ENCODE data around the gene CCHCR1. TPM values are rescaled to one million over a fixed set of nuclear protein-coding genes. Genes with fewer than 3 reads are reported as not detected.
A peak's percentile ranks its signal among the peaks of the same experiment; 100 is the strongest.
"Not testable (repeated sequence)": the region's sequence is repeated elsewhere in the genome, so short reads cannot be mapped to it uniquely, and the experiment has no call there.

Gene CCHCR1
- total RNA-seq, 1 donor from 2014 or later: 36.8 TPM

DNA sequence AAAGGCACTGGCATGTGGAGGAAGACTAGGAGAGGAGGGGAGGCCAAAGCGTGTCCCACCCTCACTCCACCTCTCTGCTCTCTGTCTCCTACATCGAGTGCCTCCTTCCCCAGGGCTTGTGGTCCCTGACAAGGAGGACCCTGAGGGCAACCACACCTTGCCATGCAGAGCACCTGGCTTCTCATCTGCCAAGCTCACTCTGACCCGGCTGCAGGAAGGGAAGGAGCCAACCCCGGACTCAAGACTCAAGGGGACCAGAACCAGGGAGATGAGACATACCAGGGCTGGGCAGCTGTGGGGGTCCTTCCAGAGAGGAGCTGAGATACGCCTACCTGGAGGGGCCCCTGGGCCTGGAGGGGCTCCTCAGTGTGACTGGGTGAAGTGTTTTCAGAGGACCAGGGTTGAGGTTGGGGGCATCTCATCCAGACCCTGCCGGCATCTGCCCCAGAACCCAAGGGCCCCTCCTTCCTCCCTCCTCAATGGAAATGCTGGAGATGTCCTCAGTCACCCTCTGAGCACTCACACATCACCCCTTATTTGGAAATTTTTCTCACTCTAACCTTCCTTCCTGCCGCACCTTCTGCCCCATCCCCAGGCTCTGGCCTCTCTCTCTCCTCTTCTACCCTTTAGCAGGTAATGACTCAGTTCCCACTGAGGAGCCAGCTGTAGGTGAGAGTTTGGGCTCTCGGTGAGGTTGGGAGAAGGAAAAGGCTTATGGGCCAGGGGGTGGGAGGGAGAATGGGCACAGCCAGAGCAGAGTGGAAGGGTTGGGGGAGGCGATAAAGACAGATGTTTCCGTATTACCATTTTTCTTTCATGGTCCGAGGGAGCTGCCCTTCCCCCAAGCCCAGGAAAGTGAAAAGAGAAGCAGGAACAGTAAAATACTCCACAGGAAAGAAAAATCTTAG is 44.9 kb upstream of the CCHCR1 start:
- no peak for TF ChIP-seq CTCF (conservative IDR thresholded peaks at IDR 0.05)
- H3K9me3 Mint-ChIP-seq: no peaks in the 10 kb centered on the region
- peak overlapping the region; percentile 85 for H3K27ac Mint-ChIP-seq
- H3K4me1 Mint-ChIP-seq (ENCODE audit: unreplicated experiment): peaks cover 12% of the 10 kb centered on the region
- peaks cover 15% of the 10 kb centered on the region for H3K27me3 Mint-ChIP-seq
- H3K36me3 Mint-ChIP-seq: no peaks in the 10 kb centered on the region
- no peak overlapping the region for H3K4me3 Mint-ChIP-seq
- DNase-seq (ENCODE audit: extremely low spot score, unreplicated experiment): no peak

DNA sequence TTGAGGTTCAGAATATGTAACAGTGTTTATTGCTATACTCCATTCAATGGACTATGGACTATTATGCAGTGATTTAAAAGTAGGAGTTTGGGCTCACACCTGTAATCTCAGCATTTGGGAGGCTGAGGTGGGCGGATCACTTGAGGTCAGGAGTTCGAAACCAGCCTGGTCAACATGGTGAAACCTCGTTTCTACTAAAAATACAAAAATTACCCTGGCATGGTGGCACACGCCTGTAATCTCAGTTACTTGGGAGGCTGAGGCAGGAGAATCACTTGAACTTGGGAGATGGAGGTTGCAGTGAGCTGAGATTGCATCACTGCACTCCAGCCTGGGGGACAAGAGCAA is 41.5 kb upstream of the CCHCR1 start:
- H3K27me3 Mint-ChIP-seq: peaks cover 16% of the 10 kb centered on the region
- not testable (repeated sequence) for H3K9me3 Mint-ChIP-seq; H3K4me3 Mint-ChIP-seq; DNase-seq (ENCODE audit: extremely low spot score, unreplicated experiment); H3K36me3 Mint-ChIP-seq; H3K27ac Mint-ChIP-seq
- peaks cover 15% of the 10 kb centered on the region for H3K4me1 Mint-ChIP-seq (ENCODE audit: unreplicated experiment)

DNA sequence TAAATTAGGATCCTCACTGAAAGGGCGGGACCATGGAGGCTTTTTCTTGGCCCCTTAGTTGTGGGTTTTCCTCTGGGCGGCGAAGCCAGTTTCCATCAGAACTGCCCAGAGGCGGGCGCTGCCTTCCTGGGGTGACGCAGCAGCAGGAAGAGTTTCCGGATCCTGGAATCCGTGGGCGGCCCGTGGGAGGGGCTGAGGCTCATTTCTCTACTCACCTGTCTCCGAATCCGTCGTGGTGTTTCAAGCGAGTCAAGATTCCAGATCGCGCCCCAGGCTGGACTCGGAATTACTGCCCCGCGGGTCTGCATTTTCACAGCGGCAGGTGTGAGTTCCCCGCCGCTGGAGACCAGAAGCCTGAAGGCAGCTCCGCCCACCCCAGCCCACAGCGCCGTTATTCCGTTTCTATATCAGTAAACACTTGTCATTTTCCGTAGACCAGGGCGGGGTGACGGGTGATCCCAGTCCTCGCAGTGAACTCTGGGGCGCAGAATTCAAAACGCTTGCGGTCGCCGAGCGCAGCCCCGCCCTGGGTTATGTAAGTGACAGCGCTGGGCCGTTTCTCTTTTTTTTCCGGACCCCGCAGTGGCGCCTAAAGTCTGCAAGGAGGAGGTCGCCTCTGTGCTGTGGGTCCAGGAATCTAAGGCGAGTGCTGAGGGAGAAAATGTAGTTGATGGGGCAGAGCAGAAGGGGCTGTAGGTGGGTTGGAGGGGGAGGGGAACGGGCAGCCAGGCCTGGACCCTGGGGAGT is 40.1 kb upstream of the CCHCR1 start:
- Mint-ChIP-seq H3K27ac (peak overlapping the region; percentile 87), H3K27me3 (peaks cover 10% of the 10 kb centered on the region)
- TF ChIP-seq CTCF (conservative IDR thresholded peaks at IDR 0.05): no peak

GRCh38 chr6:31196251-31197022 is 38.8 kb upstream of the CCHCR1 start:
- DNase-seq (ENCODE audit: extremely low spot score, unreplicated experiment); H3K36me3 Mint-ChIP-seq; H3K9me3 Mint-ChIP-seq; H3K4me1 Mint-ChIP-seq (ENCODE audit: unreplicated experiment): not testable (repeated sequence)
- peak overlapping the region; percentile 89 for H3K4me3 Mint-ChIP-seq
- peak overlapping the region; percentile 87 for H3K27ac Mint-ChIP-seq
- H3K27me3 Mint-ChIP-seq: peaks cover 10% of the 10 kb centered on the region

More for the DNA sequence above, 40.1 kb upstream of the CCHCR1 start:
- Mint-ChIP-seq H3K4me1 (ENCODE audit: unreplicated experiment) (peaks cover 5% of the 10 kb centered on the region), H3K36me3 (peaks cover 3% of the 10 kb centered on the region), H3K4me3 (peak overlapping the region; percentile 89), H3K9me3 (peaks cover 5% of the 10 kb centered on the region)
- no peak for DNase-seq (ENCODE audit: extremely low spot score, unreplicated experiment)

DNA sequence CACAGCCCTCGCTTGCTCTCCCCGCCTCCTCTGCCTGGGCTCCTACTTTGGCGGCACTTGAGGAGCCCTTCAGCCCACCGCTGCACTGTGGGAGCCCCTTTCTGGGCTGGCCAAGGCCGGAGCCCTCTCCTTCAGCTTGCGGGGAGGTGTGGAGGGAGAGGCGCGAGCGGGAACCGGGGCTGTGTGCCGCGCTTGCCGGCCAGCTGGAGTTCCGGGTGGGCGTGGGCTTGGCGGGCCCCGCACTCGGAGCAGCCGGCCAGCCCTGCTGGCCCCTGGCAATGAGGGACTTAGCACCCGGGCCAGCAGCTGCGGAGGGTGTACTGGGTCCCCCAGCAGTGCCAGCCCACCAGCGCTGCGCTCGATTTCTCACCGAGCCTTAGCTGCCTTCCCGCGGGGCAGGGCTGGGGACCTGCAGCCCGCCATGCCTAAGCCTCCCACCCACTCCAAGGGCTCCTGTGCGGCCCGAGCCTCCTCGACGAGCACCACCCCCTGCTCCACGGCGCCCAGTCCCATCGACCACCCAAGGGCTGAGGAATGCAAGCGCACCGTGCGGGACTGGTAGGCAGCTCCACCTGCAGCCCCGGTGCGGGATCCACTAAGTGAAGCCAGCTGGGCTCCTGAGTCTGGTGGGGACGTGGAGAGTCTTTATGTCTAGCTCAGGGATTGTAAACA is 37.8 kb upstream of the CCHCR1 start:
- not testable (repeated sequence) for H3K27ac Mint-ChIP-seq; H3K4me1 Mint-ChIP-seq (ENCODE audit: unreplicated experiment); DNase-seq (ENCODE audit: extremely low spot score, unreplicated experiment); H3K4me3 Mint-ChIP-seq; H3K9me3 Mint-ChIP-seq; H3K27me3 Mint-ChIP-seq; H3K36me3 Mint-ChIP-seq

DNA sequence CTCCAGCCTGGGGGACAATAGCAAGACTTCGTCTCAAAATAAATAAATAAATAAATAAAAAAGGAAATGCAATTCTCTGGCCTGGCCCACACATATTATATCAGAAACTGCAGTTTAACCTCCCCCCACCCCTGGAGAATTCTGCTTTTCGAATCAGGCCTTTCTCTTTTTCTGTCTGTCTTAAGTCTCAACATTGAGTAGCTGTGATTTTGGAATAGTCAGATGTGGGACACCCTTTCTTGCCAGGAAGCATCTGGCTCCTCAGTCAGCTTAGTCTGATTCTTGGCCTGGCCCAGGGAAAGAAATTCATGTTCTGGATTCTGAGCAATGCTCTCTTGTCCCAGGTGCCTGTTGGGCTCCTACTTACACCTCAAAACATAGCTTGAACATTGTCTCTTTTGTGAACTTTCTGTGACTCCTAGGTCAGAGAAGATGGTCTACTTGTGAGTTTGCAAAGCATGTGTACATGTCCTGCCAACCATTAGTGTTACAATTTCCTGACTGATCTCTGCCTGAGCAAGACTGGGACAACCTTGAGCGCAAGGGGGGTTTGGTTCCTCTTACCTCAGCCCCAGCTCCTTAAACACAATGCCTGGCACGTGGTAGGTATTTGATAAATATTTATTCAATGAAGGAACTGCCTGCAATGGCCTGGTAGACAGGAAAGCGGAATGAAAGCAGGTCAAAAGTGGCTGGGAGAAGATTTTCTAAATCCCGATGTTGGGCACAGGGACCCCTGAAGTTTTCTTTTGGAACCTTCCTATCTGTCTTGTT is 36.6 kb upstream of the CCHCR1 start:
- H3K9me3 Mint-ChIP-seq: peaks cover 5% of the 10 kb centered on the region
- DNase-seq (ENCODE audit: extremely low spot score, unreplicated experiment): no peak
- H3K36me3 Mint-ChIP-seq: peaks cover 3% of the 10 kb centered on the region
- peaks cover 5% of the 10 kb centered on the region for H3K4me1 Mint-ChIP-seq (ENCODE audit: unreplicated experiment)
- no peak overlapping the region for H3K4me3 Mint-ChIP-seq
- TF ChIP-seq CTCF (conservative IDR thresholded peaks at IDR 0.05): no peak
- H3K27me3 Mint-ChIP-seq: peaks cover 7% of the 10 kb centered on the region
- no peak overlapping the region for H3K27ac Mint-ChIP-seq

Data from type B pancreatic cell (in vitro differentiated cells).